HG03095 (cell line): ENCODE results near the gene PSAT1.
"Not testable (repeated sequence)": the region's sequence is repeated elsewhere in the genome, so short reads cannot be mapped to it uniquely, and the experiment has no call there.

Source experiments
- ATAC-seq: cut with Tn5 transposase; IDR thresholded peaks from one replicate; pipeline ENCODE4 v1.9.1; 2021; ENCODE audit warnings: moderate library complexity; ENCODE audit not compliant: unreplicated experiment

PSAT1 gene

DNA sequence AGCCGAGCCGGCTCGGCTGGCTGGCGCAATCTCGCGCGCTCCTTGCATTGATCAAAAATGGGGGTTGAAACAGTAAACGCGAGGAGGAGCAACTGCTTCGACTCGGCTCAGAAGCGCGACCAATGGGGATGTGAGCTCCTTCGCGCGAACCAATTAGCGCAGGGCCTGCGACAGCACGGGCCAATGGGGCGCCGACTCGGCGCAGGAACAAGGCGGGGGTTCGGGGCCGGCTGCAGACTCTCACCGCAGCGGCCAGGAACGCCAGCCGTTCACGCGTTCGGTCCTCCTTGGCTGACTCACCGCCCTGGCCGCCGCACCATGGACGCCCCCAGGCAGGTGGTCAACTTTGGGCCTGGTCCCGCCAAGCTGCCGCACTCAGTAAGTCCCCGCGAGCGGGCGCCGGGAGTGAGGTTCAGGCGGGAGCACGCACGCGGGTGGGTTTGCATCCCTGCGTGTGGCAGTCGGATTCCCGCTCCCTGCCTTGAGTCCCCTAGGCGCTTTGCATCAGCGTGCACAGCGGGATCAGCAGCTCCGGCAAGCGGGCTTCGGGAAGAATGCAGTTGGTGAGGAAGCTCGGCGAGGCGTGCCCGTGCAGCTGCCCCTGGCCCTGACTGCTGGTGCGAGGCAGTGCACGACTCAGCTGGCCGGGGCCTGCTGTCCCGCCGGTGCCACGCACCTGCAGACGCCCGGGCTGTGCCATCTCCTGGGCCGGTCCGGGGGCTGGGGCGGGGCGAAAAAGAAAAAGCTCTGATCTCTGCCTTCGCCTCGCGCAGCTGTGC lies at the start of gene PSAT1:
Gene PSAT1, plus strand, starts transcription at position 233 of the 779 bp plus-strand sequence. Its CDS starts 86 bp downstream, at position 319.
- peak; percentile 98 for ATAC-seq

DNA sequence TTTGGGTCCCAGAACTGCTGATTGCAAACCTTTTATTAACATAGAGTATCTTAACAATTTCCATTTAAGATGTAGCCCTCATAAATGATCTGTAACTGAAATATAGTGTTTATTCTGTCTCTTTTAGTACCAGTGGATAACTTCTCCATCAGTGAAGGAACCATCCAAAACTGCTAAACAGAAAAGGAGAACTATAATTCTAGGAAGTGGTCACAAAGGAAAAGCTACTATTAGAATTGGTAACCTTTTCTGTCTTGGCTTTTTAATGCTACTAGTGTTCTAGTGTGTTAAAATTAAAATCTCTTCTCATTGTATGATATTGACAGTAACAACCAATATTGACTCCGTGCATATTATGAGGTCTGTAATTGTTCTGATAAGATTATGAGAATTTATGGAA lies 48.3 kb upstream of the PSAT1 start:
- ATAC-seq = no peak

DNA sequence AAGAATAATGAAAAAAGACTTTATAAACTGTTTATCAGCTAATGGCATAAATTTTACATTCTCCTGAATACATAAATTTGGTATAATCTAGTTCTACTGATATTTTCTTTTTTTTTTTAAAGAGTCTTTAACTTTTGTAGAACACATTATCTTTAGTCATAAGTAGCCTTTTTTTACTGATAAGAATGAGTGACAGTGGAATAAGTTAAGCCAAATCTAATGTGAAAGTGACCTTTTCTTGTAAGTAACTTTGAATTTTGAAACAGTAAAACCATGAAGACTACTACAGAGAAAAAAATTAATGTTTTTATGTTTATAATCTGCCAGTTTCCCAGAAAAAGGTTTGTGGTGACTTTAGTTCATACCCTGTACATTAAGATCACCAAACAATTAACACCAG lies 47.4 kb upstream of the PSAT1 start:
- ATAC-seq = no peak

DNA sequence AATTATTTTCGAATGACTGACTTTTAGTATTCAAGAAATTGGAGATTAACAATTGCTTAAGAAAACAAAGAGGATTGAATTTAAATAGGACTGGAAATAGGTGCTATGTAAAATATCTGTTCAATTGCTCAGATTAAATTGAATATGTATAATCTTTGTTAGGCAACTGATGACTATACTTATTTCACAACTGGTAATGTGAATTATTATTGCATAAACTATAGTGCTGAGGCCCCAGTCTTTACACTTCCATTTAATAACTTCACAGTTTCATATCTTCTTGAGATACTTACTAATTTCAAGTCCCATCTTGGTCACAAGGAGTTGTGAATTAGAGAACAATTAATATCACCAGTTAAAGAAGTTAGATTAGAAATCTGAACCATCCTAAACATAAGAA lies 44.3 kb upstream of the PSAT1 start:
- no peak for ATAC-seq

DNA sequence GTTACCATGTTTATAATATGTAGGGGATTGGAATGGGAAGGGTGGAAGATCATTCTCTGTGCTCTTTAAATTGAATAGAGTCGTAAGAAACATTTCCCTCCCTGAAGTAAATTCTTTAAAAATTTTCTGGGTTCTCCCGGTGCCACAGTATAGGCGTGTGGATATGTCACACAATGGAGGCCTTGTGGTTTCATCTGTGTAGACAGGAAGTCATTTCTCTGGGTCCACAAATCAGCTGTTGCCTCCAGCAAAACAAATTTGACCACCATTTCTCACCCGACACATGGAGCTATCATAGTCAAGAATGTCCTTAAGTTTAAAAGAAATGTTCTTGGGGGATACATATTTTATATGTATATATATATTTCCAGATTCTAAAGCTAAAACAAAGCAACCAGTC lies 43.6 kb upstream of the PSAT1 start:
- ATAC-seq = no peak

DNA sequence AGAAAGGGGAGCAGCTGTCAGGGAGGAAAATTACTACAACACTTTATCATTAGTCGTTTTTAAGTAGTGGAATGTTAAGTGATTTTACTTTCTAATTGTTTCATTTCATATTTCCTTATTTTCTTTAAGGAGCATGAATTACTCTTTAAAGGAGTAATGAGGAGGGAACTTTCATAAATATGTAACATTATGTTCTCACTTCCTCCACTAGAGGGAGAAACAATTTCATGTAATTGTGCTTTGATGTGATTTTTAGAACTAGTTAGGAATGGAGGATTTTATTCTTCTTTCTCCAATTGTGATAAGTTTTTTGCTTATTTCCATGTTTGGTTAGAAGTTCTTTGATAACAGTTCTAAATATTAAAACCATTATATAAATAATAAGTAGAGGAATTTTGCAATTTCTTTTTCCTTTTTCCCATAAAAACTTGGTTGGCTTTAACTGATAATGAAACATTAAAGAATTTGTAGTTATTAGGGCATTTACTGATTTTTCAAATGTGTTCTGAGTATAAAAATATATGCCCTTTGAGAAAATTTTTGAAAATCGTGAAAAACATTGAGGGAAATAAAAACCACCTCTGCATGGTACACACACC lies 35.4 kb upstream of the PSAT1 start:
- ATAC-seq = no peak

DNA sequence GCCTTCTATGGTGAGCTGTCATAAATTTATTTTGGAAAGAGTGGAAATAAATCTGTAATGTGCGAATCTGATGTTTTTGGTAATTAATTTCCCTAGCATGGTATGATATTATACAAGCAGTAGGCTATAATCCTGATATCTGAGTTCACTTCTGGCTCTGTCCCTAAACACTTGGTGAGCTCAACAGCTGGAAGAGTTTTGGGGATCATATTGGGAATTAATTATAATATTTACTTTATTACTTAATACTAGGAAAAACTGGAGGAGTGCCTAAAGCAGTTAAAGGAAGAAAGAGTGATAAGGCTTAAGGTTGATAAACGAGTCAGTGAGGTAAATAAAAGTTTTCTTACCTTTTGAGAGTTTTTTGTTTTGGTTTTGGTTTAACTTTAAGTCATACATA lies 34.3 kb upstream of the PSAT1 start:
- ATAC-seq = no peak

DNA sequence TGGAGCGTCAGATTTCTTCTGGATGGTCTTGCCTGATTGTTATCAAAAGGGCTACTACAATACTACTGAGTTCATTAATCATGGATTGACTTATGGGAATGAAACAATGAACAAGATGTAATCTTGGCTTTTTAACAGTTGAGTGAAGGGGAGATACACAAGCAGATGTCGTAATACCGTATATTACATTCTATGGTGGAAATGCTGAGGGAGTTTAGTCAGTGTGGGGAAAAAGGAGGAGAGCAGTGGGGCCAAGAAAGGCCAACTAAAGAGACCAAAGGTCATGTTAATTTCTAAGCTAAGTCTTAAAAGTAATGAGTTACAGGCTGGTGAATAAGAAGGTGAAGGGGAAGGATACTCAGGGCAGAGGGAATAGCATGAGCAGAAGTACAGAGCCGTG lies 29.0 kb upstream of the PSAT1 start:
- no peak for ATAC-seq

DNA sequence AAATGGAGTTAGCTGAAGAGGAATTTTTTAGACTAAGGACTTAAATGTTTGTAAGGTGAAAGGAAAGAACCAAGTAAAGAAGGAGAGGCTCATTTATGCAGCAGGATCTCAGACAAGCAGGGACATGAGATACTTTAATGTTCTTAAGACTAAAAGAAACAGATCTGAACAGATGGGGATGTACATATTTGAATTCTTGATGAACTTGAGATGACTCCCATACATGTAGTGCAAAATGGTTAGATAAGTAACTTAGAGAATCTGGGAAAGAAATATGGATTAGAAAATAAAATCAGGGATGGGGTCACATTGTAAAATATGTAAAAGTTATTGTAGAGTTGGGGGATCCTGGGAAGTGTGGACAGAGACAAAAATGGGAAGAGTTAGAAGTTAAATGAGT lies 27.1 kb upstream of the PSAT1 start:
- ATAC-seq = no peak

DNA sequence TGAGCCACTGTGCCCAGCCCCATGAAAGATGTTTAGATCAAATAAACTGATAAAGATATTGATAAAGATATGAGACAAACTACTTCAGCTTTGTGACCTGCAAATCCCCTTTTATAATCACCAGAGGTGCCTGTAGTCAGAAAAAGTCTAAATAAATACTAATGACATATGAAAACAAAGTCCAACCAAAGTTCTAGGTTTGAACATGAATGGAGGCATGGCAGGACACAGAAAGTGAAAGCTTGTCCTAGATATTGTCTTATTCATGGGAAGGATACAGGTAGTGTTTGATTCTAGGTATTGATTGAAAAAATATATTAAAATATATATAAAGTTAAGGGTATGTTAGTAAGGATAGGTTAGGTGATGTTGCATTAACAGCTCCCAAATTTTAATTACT lies 24.6 kb upstream of the PSAT1 start:
- ATAC-seq = no peak

DNA sequence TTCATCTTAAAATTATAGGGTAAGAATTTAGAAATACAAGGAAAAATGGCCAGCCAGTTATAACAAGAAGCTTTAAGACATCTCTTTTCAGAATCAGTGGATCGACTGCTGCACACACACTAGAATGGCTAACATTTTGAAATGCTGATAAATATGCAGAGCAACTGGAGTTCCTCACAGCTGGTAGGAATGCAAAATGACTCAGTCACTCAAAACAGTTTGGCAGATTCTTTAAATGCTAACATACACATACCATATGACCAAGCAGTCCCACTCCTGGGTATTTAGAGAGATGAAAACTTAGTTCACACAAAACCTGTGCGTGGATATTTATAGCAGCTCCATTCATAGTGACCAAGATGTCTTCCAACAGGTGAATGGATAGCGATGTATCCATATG lies 23.2 kb upstream of the PSAT1 start:
- no peak for ATAC-seq

DNA sequence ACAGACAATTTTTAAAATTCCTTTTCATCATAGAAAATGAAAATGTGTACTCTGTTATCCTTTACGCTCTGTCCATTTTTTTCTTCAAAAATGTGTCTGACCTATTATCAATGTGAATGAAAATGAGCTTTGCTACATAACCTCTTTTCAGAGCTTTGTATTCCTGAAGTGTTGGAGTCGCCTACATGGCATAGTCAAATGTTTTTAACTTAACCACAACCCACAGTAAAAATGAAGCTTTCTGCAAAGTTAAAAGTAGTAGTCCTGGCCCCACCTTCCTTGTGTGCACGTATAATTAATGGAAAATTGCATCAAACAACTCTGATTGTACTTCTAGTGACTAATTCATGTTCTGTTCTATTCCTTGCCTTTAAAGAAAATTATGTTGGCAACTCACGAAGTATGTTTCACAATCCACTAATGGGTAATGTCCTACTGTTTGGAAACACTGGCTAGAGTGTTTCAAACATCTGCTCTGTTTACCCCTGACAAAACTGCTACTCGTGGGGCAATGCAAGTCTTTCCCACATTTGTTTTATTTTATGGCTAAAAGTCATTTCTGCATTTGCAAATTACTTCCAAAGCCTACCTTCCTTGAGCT lies 18.6 kb upstream of the PSAT1 start:
- ATAC-seq = no peak

DNA sequence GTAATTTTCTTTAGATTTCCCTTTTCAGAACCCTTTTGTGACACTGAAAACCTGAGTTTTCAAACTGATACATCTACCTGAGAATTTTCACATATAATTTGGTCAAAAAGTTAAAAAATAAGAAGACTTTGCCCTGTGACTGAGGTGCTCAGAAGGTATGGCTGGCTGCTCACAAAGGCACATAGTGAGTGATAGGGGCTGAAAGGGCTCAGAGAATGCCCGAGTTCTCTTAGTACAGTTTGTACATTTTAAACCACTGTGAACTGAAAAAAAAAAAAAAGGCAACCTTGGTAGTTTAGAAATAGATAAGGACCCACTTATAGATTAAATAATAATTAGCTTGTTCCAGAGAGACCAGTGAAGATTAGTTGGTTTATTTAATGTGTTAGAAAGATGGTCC lies 18.1 kb upstream of the PSAT1 start:
- no peak for ATAC-seq

DNA sequence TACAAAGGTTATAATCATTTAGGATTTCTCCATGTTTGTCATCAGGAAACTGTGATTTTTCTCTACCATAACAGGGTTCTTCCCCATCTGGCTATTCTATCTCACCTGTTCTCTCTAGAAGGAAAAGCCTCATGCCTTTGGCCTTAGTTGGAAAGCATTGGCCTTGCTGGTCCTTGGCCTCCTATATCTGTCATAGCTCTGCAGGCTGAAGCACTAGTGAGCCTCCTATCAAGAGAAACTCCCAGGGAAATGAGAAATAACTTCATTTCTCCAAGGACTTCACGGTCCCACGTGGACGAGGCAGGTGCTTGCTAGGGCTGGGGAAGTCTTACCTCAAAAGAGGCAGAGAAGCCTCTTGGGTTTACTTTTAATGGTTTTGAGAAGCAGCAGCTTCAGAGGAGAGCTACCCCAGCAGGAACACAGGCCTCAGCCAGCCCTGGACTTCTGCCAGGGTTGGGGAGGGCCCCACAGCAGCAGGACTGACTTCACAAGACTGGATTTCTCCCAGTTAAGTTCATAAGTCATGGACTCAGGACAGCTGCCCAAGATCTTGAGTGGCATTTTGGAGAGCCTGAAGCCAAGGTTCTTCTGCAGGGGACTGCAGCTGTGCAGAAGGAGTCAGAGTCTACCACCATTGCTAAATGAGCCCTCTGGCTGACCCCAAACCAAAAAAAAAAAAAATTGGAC lies 15.8 kb upstream of the PSAT1 start:
- ATAC-seq = no peak

DNA sequence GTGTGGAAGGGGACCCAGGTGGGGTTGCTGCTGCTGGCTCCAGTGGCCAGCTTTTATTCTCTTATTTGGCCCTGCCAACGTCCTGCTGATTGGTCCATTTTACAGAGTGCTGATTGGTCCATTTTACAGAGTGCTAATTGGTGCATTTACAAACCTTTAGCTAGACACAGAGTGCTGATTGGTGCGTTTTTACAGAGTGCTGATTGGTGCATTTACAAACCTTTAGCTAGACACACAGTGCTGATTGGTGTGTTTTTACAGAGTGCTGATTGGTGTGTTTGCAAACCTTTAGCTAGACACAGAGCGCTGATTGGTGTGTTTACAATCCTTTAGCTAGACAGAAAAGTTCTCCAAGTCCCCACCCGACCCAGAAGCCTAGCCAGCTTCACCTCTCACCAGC lies 12.7 kb upstream of the PSAT1 start:
- ATAC-seq = not testable (repeated sequence)

DNA sequence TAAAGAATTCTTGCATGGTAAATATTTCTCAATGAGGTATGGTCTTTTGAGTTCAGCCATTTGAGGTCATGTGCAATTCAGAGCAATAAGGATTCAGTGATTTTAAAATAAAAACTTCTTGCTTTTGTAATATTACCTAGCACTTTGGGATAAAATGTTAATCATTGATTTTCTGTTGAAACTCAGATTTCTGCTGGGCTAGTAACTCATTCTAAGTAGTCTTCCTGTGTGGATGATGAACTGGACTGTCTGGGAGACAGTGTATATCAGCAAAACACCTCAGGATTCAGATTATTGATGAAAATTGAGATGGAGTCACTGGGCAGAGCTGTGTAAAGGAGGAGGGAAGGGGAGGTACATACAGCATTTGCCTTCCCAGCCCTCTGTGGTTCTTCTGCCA lies 10.8 kb upstream of the PSAT1 start:
- ATAC-seq = no peak

DNA sequence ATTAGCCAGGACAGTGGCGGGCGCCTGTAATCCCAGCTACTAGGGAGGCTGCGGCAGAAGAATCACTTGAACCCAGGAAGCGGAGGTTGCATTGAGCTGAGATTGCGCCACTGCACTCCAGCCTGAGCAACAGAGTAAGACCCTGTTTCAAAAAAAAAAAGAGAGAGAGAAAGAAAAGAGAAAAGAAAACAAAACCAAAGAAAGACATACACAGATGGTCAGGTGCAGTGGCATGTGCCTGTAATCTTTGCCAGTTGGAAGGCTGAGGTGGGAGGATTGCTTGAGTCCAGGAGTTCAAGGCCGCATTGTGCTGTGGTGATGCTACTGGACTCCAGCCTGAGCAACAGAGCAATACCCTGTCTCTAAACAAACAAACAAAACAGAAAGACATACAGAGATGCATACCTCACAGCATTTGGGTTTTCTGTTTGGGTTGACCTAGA lies 10.0 kb upstream of the PSAT1 start:
- ATAC-seq = no peak

DNA sequence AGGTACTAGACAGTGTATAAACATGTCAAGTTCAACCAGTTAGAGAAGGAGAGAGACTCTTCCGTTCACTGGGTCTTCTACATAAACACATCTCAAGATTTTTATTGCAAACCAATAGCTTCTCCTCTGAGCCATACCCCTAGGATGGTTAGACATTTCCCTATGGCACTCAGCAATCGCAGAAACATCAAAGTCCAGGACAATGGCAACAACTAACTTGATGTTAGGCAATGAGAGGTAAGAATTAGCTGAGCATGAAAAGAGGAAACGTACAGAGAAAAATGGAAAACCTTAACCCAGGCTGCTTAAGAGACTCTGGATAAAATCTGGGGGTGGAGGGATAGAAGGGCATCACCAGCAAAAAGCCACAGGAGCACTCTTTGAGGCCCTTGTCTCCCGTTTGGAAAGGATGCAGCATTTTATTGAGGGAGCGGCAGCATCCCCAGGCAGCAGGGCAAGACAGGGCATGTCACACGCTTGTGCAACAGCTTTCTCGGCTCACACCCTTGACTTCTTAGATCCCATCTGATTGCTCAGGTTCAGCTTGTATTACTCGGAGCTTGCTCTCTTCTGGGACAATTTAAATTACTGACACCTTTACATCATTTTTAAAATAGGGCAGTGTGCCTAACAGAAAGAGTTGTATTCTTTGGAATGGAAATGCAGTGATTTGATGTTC lies 8.6 kb upstream of the PSAT1 start:
- ATAC-seq = no peak

DNA sequence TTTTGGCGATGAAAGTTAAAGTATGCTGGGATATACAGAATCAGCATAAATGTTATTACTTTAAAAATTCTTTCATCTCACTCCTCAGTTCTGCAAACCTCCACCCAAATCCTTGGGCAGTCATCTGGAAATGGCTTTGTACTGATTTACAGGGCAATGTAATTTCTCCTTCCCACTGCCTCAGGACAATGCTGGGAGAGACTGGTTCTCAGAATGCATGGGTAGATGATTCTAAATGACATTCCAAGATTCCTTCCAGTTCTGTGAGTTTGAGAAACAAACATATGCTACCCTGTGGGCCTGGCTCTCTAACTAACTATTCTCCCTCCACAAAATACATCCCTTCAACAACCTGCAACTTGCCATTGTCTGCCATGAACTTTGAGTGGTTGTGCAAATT lies 7.5 kb upstream of the PSAT1 start:
- ATAC-seq = no peak

DNA sequence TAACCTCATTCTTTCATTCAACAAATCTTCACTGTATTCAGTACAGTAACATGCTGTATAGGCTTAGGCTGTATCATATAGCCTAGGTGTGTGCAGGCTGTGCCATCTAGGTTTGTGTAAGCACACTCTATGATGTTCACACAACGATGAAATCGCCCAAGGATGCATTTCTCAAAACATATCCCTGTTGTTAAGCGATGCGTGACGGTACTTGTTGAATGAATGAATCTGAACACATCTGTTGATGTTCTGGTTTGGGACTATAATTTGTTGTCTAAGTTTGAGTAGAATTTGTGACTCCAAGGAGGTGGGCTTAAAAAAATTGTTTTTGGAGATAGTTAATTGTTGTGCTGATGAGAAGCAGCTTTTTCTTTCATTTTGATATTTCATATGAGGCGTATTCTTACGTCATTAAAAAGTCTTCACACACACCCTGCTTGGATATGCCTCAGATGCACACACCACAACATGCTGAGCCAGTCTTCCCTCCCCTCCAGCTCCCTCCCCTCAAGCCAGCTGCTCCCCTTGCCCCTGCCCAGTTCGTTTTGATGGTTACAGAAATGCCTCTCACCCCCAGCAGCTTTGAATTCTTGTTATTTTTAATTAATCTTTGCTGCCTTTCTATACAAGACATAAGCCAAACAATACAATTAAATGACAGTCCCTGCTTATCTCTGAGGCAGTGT lies 5.5 kb upstream of the PSAT1 start:
- ATAC-seq = no peak

DNA sequence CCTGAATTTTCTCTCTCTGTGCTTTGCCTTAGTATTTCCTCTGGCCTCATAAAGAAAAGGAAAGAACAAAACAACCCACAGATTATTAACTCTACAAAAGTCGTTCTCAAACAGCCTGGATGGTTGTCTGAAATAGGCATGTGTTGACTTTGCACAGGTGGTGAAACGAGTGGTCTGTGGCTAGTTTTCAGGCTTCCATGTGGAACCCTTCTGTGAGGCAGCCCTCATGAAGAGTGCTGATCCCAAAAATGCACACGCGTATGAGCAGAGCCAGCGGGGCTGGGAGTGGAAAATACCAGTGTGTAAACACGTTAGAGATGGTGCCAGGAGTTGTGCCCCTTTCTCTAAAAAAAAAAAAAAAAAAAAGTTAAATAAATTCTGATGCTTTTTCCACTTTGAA lies 4.9 kb upstream of the PSAT1 start:
- ATAC-seq = no peak
